Esophagus squamous epithelium (tissue), 5 donors: ENCODE measurements around the gene CTSW. TPM values are rescaled to one million over a fixed set of nuclear protein-coding genes. Genes with fewer than 3 reads are reported as not detected.
A peak's percentile ranks its signal among the peaks of the same experiment; 100 is the strongest.

Experiments used
- DNase-seq: peaks from one replicate; lab custom pipeline; 2025; lab: John Stamatoyannopoulos, UW
- H3K27ac ChIP-seq, 4 donors: fragments of 200-600 bp; sonication (generic); one replicate each; pipeline ENCODE4 v1.5.1; 2016 to 2019; ENCODE audit warnings: mild to moderate bottlenecking in 1 of 4
- H3K27me3 ChIP-seq, 4 donors: fragments of 200-600 bp; sonication (generic); 1 replicate in 3 of 4; 2 replicates in 1 of 4; pipeline versions ENCODE4 v1.5.1 to v1.6.0; 2017 to 2021; ENCODE audit warnings: antibody characterized with exemption in 1 of 4
- H3K36me3 ChIP-seq, 3 donors: fragments of 200-600 bp; sonication (generic); one replicate each; pipeline ENCODE4 v1.5.1; 2016 to 2019
- H3K4me1 ChIP-seq, 3 donors: fragments of 200-600 bp; sonication (generic); one replicate each; pipeline ENCODE4 v1.5.1; 2017 to 2019
- H3K4me3 ChIP-seq, 4 donors: fragments of 200-600 bp; sonication (generic); 1 replicate in 3 of 4; 2 replicates in 1 of 4; pipeline ENCODE4 v1.5.1; 2016 to 2019; ENCODE audit warnings: mild to moderate bottlenecking in 2 of 4, moderate library complexity in 1 of 4
- H3K9me3 ChIP-seq, 3 donors: fragments of 200-600 bp; sonication (generic); one replicate each; pipeline ENCODE4 v1.5.1; 2016 to 2019
- CTCF ChIP-seq, 6 experiments: fragments of 450-650 bp in 4 of 6; fragments of 200-600 bp in 2 of 6; sonication (generic) in 2 of 6; IDR thresholded peaks; one replicate each; pipeline ENCODE4 v1.5.1; 2016 to 2019; ENCODE audit warnings: antibody characterized with exemption in 6 of 6, mild to moderate bottlenecking in 4 of 6, moderate library complexity in 4 of 6
- POLR2A ChIP-seq, 4 donors: fragments of 450-650 bp; IDR thresholded peaks; one replicate each; pipeline ENCODE4 v1.6.1; 2017; ENCODE audit warnings: antibody characterized with exemption in 4 of 4, mild to moderate bottlenecking in 4 of 4, moderate library complexity in 3 of 4
- WGBS, 2 donors: methylation state at CpG; one replicate each; pipeline ENCODE4 v1.1.5; 2018; 5-methylcytosine and 5-hydroxymethylcytosine counted together
- intact Hi-C: fragments of 100-400 bp; cut with DNase I; formaldehyde crosslinking; loops from one replicate; pipeline ENCODE4 v1.15.0; 2022
- total RNA-seq, 4 donors: library from RNA; depleted of rRNA; stranded (reverse); fragments of >200 nt; gene quantifications; one replicate each; pipeline ENCODE4 v1.1.0, GENCODE V29; 2016
- donor health status: DM: yes; HTN: yes; CAD: no.

The CTSW gene
- total RNA-seq, 4 donors from 2014 or later = 0.21 to 3.6 (median 1.8) TPM

GRCh38 chr11:65855927-65856363, 23.7 kb upstream of the CTSW start:
- DNase-seq = no peak
- 79 to 87% methylated on average over 15 of the region's 15 CpGs for WGBS, 2 donors
- peak overlapping the region in 2 of 4 donors; percentile 96 to 97 for H3K27ac ChIP-seq
- peaks cover 37 to 55% (median 40%) of the 10 kb centered on the region in 3 donors for H3K36me3 ChIP-seq
- peaks cover 16 to 62% (median 18%) of the 10 kb centered on the region in 3 donors for H3K4me1 ChIP-seq
- intact Hi-C loops = no loop called here
- no peaks in the 10 kb centered on the region for H3K27me3 ChIP-seq
- peak overlapping the region in 3 of 4 donors; percentile 83 to 94 (median 84) for H3K4me3 ChIP-seq
- TF ChIP-seq CTCF (IDR thresholded peaks at IDR 0.05) (no peak), POLR2A (IDR thresholded peaks at IDR 0.05) (no peak)
- no peaks in the 10 kb centered on the region for H3K9me3 ChIP-seq

DNA sequence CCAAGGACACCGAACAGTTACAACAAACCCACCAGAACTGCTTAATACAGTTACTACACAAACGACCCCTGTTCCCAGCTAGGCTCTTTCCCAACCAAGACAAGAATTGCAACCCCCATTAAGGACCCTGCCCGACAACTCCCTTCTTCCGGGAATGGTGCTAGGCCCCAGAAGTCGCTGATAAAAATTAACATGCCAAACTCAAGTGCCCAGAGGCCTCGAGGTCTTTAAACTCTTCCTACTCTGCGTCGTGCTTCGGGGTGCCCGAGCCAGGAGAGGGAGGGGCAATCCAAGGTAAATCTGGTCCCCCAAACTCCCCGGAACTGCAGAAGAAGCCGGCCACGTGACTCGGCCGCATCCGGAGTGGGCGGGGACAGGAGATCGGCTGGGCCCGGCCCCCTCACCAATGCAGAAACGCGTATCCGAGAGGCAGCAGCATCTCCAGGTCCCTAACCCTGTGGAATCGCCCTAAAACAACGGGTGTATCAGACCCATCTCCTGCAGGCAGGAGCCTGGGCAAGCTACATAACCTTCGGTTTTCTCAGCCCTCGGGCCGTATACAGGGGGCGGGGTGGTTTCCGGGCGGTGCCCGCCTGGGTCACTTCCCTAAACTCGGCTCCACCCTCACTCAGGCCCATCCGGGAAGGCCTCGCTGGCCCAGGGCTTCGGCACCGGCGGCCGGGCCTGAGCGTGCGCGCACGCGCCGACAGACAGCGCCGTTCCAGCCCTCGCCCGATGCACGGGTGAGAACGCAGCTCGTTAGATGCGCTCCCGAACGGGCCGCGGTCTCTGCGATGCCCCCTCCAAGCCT, 22.7 kb upstream of the CTSW start:
- peak; percentile 46 for DNase-seq
- Histone ChIP-seq H3K27me3 (no peaks in the 10 kb centered on the region), H3K4me3 (peak overlapping the region; percentile 83 to 94 (median 86)), H3K4me1 (peaks cover 26 to 71% (median 27%) of the 10 kb centered on the region in 3 donors), H3K36me3 (peaks cover 31 to 50% (median 42%) of the 10 kb centered on the region in 3 donors), H3K27ac (peak overlapping the region; percentile 96 to 98 (median 97)), H3K9me3 (no peaks in the 10 kb centered on the region)
- TF ChIP-seq POLR2A (IDR thresholded peaks at IDR 0.05) (peak in 2 of 4 donors; percentile 39 to 76), CTCF (IDR thresholded peaks at IDR 0.05) (peak in 1 of 6 experiments; percentile 2)
- intact Hi-C loops = no loop called here
- WGBS, 2 donors = 4 to 5% methylated on average over 8 to 18 of the region's 57 CpGs

- Histone ChIP-seq H3K4me3 (peak overlapping the region; percentile 83 to 94 (median 86)), H3K9me3 (no peaks in the 10 kb centered on the region), H3K27ac (peak overlapping the region; percentile 96 to 98 (median 97)), H3K27me3 (no peaks in the 10 kb centered on the region), H3K4me1 (peaks cover 27 to 77% (median 33%) of the 10 kb centered on the region in 3 donors), H3K36me3 (peaks cover 31 to 50% (median 43%) of the 10 kb centered on the region in 3 donors)
- intact Hi-C loops = no loop called here
- DNase-seq = no peak
- WGBS, 2 donors = 0% methylated on average over 2 of the region's 49 CpGs; no CpG with 5 or more reads in 1 of the 2 donors
- no peak for TF ChIP-seq CTCF (IDR thresholded peaks at IDR 0.05)
- no peak for TF ChIP-seq POLR2A (IDR thresholded peaks at IDR 0.05)
These were observed 22.2 kb upstream of the CTSW start for GRCh38 chr11:65857500-65857852.

- DNase-seq = peak; percentile 87
- TF ChIP-seq CTCF (IDR thresholded peaks at IDR 0.05) = peak in 2 of 6 experiments; percentile 5 to 42
- TF ChIP-seq POLR2A (IDR thresholded peaks at IDR 0.05) = peak; percentile 80 to 99 (median 93)
These were observed 21.6 kb upstream of the CTSW start, which contains the start of gene CFL1 for GRCh38 chr11:65857853-65858680. TSS of gene CFL1 (minus strand) at chr11:65858180. CDS start at chr11:65858099, 81 bp downstream.

More at GRCh38 chr11:65857853-65858680, 21.6 kb upstream of the CTSW start, which contains the start of gene CFL1:
- H3K4me3 ChIP-seq = peak within 1 kb of the TSS; percentile 83 to 94 (median 86)
- intact Hi-C loops = no loop called here
- H3K36me3 ChIP-seq = peaks cover 27 to 50% (median 41%) of the 10 kb centered on the region in 3 donors
- no peaks in the 10 kb centered on the region for H3K9me3 ChIP-seq
- H3K27ac ChIP-seq = peak within 1 kb of the TSS; percentile 96 to 98 (median 97)
- 0 to 1% methylated on average over 10 to 16 of the region's 92 CpGs for WGBS, 2 donors
- H3K4me1 ChIP-seq = peaks cover 27 to 82% (median 34%) of the 10 kb centered on the region in 3 donors
- H3K27me3 ChIP-seq = no peaks in the 10 kb centered on the region
